Superior temporal gyrus (tissue), 1 donor: Measurements from ENCODE around the gene MEGF6.

Experiments
- DNase-seq: peaks from one replicate; pipeline ENCODE4 v3.0.0-alpha.2; 2016; ENCODE audit errors: extremely low spot score

The MEGF6 gene

DNA sequence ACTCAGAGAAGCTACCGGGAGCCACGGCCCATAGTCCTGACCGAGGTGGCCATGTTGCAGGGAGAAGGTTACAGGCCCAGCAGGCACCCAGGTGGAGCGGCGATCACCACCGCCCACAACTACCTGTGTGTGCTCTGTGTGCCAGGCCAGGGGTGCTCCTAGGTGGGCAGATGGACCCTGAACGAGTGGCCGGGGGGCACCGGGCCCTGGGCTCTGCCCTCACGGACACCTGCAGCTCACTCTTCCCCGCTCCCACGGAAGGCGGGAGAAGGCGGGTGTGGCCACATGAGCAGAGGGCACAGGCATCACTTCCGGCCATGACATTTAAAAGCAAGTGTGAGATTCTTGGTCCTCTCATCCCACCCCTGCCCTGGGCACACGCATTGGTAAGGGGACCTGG, 73.9 kb downstream of the MEGF6 start:
- no peak for DNase-seq

DNA sequence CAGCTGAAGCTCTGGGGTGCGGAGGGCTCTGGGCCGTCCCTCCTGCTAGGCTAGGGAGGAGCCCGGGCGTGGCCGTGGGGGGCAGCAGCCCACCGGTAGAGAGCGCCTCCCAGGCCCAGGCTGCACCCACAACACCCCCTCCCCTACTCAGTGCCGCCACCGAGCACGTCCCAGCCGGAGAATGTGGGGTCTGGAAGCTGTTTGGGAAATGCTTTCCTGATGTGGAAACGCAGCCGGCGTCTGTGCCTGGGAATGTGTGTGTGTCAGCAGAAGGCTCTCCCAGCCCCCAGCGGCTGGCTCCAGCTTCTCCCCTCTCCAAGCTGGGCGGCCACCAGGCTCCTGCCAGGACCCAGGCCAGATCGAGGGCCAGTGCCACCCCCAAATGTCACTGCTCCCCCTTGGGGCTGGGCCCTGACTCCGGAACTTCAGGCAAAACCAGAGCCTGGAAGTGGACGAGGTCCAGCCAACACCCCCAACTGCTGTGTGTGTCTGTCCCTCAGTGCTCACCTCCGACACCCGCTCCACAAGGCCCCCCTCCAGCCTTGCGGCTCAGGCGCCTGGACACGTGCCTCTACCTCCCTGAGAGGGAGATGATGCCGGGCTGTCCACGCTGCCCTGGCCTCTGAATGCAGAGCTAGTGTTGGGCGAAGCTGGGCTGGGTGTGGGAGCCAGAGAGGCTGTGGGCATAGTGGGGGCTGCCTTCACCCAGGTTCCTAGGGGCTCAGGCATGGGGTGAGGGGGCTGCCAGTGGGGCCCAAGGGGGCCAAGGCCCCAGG, 74.7 kb downstream of the MEGF6 start:
- no peak for DNase-seq

DNA sequence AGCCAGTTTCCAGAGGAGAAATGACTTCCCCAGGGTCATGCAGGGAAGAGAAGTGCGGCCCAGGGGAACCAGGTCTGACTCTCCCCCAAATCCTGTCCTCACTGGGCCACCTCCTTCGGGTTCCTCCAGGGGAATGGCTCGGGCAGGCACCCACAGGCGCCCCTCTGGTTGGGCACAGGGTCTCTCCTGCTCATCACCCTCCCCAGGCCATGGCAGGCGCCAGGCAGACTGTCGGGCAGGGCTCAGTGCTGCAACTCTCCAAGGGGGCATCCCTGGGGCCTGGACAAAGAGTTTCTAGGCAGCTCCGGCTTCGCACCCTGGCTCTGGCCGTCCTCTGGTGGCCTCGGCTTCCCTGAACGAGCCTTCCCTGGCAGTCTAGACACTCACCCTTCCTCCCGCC, 75.6 kb downstream of the MEGF6 start:
- no peak for DNase-seq

DNA sequence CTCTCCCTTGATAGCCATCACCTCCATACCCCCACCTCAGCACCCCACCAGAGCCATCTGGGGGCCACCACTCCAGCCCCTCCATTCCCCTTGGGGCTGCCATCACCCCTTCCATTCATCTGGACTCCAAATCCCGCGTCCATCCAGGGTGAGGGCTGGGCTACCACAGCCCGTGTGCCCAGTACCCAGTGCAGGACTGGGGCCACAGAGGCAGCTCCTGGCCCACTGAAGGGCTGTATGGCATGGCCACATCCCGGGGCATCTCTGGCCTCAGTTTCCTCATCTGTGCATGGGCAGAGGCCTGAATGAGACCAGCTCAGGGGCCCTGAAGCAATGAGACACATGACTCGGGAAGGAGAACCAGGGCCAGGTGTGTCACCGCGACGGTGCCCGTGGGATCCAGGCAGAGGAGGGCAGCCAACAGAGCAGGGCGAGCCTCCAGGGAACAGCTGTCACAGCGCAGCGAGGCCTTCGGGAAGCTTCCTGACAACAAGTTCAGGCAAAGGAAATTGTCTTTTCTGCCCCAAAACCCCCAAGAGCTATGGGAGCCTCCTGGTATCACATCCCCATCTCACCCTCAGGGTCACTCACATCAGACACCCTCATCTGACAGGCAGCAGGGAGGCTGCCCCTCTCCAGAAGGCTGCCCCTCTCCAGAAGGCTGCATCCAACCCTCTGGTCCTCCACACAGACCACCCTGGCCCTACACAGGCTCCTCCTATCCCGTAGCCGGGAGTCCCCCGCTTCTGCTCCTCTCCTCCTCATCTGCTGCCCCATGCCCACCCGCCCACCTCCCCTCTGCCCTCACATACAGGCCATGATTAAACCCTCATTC, 76.3 kb downstream of the MEGF6 start:
- DNase-seq, result no peak

DNA sequence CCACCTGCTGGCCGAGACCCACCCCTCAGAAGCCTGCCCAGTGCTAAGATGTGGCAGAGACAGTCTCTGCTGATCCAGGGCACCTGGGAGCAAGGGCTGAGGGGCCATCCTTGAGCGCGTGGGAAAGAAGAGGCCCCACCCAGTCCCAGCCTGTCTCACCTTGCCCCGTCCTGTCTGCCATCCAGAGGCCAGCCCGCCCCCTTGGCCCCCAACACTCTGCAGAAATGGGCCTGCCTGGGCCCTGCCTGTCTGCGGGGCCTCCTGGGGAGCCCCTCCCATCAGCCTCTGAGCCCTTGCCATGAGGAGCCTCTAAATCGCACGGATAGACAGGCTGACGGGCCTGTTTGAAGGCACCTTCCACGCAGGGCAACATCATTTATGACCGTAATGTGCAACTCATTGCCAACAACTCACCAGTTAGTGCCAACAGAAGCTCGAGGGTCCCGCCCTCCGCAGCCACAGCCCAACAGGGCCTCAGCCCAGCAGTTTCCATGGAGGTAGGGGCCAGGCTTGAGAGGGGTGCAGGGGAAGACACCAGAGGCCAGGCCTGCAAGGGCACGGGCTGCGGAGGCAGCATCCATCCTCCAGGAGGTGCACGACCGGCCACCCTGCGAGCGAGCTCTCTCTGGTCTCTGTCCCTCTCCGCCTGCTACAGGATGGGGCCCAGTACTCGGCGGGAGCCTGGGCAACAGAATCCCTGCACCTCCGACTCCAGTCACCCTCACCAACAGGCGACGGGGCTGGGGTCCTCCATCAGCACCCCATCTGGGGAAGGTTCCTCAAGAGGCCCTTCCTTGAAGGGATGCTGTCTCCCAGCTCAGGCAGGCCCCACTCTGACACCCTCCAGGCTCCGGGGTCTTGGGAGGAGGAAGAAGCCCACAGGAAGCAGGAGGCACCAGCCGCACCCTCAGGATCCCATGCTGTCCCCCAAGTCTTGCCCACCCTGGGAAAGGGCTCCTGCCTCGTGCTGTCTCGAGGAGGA, 78.0 kb downstream of the MEGF6 start:
- DNase-seq, result no peak

DNA sequence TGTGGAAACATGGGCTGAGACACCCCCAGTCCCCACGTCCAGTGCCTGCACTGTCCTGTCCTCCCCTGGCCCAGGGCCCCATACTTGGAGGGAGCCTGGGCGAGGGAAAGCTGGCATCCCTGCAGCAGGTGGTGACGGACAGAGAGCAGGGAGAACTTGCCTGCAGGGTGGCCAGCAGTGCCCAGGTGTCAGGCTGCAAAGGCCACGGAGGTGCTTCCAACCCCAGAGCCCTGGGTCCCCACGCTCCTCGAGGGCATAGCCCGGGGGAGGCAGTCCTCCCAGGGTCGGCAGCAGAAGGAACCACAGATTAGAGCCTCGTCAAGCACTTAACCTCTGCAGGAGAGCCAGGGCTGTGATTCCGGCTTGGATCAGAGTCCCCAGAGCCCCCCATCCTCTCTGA, 79.4 kb downstream of the MEGF6 start:
- DNase-seq, result no peak

DNA sequence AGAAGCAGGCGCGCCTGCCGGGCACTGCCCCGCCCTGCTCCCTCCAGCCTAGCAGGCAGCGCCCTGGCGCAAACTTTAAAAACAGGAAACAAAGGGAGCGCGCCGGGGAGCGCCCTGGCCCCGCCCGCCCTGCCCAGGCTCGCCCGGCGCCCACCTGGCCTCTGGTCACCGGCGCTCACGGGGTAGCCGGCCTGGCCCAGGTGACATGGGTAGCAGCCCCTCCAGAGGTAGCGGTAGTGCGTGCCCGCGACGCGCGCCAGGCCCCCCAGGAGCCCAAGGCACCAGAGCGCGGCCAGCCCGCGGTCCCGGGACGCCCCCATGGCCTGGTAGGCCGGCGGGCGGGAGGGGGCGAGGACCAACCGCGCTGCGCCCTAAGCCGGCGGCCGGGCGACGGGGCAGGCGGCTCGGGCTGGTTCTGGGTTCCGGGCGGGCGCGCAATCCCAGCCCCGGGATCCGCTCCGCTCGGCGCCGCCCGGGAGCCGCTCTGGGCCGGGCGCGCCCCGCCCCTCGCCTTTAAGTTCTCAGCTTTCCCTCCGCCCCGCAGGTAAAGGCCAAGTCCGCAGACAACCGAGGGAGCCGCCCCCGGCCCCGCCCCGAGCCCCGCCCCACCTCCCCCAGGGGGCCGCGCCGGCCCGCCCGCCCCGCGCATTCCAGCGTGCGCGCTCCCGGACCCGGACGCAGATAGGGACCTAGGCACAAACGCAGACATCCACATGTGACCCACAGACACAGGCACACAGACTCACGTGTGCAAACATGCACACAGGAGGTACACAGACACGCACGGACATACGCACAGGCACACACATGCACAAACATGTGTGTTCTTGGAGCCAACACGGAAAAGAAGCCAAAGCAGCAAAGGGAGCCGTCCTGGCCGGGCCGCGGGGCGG, 80.1 kb downstream of the MEGF6 start:
- peak; percentile 13 for DNase-seq

DNA sequence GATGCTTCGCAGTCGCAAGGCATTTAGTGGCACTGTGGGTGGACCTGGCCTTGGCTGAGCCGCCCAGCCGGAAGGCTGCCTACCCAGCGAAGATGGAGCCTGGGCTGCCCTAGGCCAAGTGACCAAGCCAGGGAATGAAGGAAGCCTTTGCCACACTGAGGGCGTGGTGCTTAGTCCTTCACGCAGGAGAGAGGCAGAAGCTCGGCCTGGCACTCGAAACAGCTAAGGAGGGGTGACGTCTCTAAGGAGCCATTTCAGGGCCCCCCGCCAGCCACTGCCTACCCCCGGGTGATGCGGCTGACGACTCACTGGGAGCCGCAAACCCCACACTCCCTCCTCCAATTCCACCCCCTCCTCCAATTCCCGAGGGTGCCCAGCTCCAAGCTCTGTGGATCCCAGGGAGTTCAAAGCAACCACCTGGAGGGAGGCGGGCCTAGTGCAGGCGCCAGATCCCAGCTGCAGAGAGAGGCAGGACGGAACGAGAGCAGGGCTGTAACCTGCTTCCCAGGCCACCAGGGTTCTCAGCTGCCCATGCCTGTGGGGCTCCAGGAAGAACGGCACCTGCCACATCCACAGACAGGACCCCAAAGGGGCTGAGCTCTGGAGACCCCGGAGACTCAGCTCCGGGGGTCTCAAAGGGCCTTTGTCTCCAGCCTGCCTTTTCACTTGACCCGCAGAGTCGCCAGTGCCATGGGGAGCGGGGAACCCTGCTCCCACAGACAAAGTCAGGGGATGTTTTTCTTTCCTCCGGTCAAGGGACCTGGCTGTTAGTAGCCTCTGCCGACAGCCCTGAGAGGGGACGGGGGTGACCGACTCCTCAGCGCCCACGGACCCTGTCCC, 81.0 kb downstream of the MEGF6 start:
- DNase-seq, result no peak

DNA sequence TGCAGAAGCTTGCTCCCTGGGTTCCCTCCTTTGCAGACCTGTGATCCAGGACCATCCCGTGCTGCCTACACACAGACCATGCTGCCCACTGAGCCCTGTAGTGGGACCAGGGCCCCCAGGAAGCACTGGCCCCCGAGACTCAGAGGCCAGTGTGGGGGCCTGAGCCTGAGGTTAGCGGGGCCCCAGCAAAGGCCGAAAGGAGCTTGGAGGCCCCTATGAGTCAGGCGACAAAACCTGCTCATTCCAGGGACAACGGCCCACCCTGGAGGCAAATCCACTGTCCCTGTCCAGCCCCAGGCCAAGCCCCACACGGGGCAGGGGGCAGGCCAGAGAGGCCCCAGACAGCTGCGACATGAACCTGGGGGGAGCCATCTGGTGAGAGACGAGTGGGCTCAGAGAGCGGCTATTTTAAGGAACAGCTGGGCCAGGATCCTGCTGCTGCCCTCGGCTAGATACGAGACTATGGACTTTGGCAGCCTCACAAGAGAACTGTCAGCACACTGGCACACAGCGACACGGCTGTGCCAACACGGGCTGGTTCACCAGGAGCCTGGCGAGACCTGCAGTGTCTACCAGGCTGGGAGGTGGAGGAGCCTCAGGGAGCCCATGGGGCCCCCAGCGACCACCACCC, 82.1 kb downstream of the MEGF6 start:
- DNase-seq, result peak; percentile 35

DNA sequence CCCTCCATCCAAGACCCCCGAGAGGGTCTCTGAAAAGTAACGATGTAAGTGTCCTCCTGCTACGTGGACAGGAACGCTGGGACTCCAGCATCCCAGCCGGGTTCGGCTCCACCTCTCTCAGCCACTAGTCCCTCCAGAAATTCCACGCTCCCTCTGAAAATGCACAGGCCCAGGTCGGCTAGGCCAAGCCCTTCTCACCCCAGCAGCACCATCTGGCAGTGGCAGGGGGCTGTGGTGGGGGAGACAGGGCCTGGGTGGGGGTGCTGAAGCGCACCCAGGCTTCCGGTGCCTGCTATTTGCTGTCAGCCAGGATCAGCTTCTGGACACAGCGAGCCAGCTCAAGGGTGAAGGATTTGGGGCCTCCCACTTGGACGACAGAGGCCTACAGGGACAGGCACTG, 83.5 kb downstream of the MEGF6 start:
- no peak for DNase-seq

DNA sequence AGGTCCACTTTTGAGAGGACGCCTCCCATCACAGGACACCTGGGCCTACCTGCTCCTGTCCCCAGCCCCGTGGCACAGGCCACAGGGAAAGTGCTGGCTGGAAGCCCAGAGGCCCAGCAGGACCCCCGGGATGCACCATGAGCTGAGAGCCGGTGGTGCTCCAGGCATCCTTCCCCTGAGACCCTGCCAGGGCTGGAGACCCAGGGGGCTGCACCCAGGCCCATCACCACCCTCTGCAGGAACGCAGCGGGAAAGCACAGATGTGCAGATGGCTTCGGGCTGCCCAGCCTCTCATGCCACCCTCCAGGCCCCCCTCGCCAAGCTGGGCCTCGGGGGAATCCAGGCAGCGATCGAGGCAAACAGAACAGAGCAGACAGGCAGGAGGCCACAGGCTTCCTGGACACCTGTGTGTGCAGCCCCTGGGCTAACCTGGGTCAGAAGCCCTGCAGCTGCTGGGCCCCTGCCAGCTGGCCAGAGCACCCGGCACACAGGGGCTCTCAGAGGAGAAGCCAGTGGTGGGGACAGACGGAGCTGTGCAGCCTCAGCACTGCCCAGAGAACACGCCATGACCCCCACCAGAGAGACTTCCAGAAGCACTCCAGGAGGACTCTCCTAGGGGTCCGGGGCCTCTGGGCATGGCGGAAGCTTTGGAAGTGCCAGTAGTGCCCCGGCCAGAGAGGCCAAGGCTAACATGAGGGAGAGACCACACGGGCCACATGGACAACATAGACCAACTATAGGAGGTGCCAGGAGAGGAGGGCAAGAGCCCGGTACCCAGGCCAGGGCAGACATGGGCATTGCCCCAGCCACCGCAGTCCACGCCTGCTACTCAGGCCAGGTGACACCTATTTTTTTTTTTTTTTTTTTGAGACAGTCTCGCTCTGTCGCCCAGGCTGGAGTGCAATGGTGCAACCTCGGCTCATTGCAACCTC, 85.5 kb downstream of the MEGF6 start:
- no peak for DNase-seq

DNA sequence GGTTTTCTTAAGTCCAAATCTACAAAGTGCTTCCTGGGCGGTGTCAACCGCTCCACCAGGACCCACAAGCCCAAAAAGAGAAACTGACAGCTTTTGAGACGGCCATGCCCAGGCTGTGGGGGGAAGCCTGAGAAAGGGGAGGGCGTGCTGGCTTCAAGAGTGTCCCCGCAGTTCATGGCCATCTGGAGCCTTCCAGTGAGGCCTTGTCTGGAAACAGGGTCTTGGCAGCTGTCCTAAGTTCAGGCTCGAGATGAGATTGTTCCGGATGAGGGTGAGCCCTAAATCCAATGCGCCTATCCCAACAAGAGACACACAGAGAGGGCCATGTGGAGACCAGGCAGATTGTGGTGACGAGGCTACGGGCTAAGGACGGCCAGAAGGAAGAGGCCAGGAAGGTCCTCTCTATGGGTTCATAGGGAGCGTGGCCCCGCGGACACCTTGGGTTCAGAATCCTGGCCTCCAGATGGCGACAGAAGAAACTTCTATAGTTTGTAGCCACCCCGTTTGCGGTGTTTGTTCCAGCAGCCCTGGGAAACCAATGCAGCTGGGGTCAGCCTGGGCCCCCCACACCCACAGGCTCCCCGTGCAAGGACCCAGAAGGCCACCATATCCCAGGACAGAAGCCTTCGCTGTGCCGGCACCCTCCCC, 86.6 kb downstream of the MEGF6 start:
- DNase-seq, result no peak

DNA sequence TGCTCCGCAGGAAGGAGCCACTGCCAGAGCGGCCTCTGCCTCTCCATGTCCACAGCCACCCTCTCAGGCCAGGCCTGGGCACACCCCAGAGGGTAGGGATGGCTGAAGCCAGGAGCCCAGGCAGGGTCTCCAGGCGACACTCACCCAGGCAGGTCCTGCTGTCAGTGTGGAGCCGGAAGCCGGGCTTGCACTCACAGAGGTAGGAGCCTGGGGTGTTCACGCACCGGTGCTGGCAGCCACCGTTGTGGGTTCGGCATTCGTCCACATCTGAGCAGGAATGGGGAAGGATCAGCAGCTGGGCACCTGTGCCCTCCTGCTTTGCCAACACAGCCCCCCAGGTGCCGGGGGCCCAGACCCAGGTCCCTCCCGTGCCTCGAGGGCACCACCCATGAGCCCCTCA, 87.3 kb downstream of the MEGF6 start:
- DNase-seq, result no peak

DNA sequence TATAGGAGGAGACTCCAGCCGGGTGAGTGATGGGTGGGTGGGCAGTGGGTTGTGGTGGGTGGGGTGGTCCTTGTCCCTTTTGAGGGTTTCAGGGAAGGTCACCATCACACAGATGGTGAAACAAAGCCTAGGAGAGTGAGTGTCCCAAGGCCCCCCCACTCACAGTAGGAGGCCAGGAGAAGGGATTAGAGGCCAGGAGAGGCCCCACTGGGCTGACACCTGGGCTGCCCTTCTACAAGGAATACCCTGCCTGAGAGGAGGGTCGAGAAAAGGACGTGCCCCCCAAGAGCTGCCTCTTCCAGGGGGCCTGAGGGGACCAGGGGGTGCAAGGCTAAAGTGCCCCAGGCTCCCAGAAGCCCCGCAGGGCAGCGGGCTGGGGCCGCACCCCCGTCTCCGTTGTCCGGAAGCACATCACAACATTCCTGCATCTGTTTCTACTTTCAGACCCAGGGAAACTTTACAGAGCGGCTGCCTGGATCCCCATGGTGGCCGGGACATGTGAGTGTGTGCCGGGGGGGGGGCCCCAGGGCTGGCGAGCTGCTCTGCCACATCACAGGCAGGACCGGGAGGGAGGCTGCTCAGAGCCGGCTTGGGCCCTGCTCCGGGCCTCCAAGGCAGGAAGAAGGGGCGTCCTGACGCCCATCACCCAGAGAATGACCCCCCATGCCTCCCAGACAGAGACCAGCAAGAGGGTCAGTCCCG, 88.6 kb downstream of the MEGF6 start:
- DNase-seq, result no peak

DNA sequence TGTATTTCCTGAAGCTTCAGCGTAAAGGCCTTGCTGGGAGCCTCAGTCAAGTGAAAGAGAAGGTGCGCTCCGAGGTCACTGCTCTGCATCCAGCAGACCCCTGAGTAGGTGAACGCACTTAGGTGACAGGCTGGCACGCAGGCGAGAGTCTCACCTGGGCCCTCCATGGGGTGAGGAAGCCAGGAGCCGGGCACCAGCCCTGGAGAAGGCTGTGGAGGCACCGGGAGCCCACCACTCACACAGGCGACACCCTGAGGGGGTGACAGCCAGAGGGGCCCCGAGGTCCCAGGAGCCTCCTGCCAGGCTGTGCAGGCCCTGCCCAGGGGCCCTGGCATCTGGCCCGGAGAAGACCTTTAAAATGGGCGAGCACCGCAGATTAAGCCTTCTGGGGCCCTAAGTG, 89.2 kb downstream of the MEGF6 start:
- DNase-seq, result no peak

DNA sequence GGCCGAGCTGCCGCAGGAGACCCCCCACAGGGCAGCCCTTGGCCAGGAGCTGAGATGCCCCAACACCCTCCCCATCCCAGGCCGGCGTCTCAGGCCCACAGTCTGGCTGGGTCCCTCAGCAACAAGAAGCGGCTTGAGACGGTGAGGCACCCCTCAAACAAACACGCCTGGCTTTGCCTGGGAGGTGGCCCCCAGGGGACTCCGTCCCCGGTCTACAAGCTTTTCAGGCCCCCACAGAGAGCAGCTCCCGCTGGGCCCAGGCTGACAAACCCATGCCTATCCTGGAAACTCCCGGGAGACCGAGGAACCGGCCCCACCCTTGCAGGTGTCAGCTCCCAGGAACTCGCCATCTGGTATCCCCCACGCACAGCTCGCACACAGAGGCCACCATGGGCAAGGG, 89.9 kb downstream of the MEGF6 start:
- no peak for DNase-seq
